ENCODE data around the gene FAM25C.
"Not testable (repeated sequence)": the region's sequence is repeated elsewhere in the genome, so short reads cannot be mapped to it uniquely, and the experiment has no call there.

The FAM25C gene

DNA sequence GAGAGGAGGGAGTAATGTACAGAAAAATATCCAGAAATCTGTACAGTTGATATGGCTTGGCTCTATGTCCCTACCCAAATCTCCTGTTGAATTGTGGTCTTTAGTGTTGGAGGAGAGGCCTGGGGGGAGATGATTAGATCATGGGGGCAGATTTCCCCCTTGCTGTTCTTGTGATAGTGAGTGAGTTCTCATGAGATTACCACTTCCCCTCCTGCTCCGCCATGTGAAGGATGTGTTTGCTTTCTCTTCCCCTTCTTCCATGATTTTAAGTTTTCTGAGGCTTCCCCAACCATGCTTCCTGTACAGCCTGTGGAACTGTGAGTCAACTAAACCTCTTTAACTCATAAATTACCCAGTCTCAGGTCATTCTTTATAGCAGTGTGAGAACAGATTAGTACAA is 52.2 kb downstream of the FAM25C start:
- not testable (repeated sequence) for DNase-seq
